ENCODE measurements around the gene TMC1. TPM values are rescaled to one million over a fixed set of nuclear protein-coding genes. Genes with fewer than 3 reads are reported as not detected.

Gene TMC1
- total RNA-seq, 4 donors from 2014 or later = 1.2 to 15.7 TPM; not detected in 2

- Histone ChIP-seq H3K36me3 (no peaks in the 10 kb centered on the region), H3K4me3 (no peak overlapping the region), H3K27ac (peak overlapping the region; percentile 3 to 90 (median 88)), H3K4me1 (peaks cover 44 to 51% of the 10 kb centered on the region in 2 donors), H3K9me3 (no peaks in the 10 kb centered on the region), H3K27me3 (no peaks in the 10 kb centered on the region)
- in situ Hi-C loops (cut with MboI; ENCODE audit: low sequenced_read_pairs in 4 of 4) (loop anchor here in 3 of 4 donors (10.0 to 25.0 kb wide), 6 partner anchors 193 to 668 kb away; partner anchors contain the start of genes ABHD17B (in 1 of the 3), C9orf85 (in 1 of the 3) and ZFAND5 (in 1 of the 3)), intact Hi-C loops (cut with DNase I; ENCODE audit: low total_unique reads) (loop anchor here (2.0 to 10.0 kb wide), 3 partner anchors 103 to 815 kb away; partner anchors contain the start of gene CEMIP2)
- TF ChIP-seq CTCF (IDR thresholded peaks at IDR 0.05 in 4 of 5, conservative IDR thresholded peaks at IDR 0.05 in 1 of 5) (no peak), POLR2A (IDR thresholded peaks at IDR 0.05) (no peak)
- no peak for ATAC-seq
- DNase-seq = no peak
Observed at GRCh38 chr9:72579880-72580550, 58.6 kb downstream of the TMC1 start.

GRCh38 chr9:72581694-72582093, 60.3 kb downstream of the TMC1 start:
- intact Hi-C loops (cut with DNase I; ENCODE audit: low total_unique reads) (loop anchor here (10.0 kb wide), 1 partner anchor 817 kb away; the partner anchor contains the start of gene CEMIP2), in situ Hi-C loops (cut with MboI; ENCODE audit: low sequenced_read_pairs in 4 of 4) (loop anchor here in 3 of 4 donors (10.0 to 25.0 kb wide), 5 partner anchors 194 to 669 kb away; partner anchors contain the start of genes ABHD17B (in 1 of the 3), C9orf85 (in 1 of the 3) and ZFAND5 (in 1 of the 3))
- Histone ChIP-seq H3K9me3 (no peaks in the 10 kb centered on the region), H3K36me3 (no peaks in the 10 kb centered on the region), H3K27me3 (no peaks in the 10 kb centered on the region), H3K4me3 (no peak overlapping the region), H3K4me1 (peaks cover 43 to 46% of the 10 kb centered on the region in 2 donors), H3K27ac (peak overlapping the region in 2 of 4 donors; percentile 24 to 47)
- DNase-seq (no peak), ATAC-seq (no peak)
- TF ChIP-seq POLR2A (IDR thresholded peaks at IDR 0.05) (no peak), CTCF (IDR thresholded peaks at IDR 0.05 in 4 of 5, conservative IDR thresholded peaks at IDR 0.05 in 1 of 5) (no peak)

DNA sequence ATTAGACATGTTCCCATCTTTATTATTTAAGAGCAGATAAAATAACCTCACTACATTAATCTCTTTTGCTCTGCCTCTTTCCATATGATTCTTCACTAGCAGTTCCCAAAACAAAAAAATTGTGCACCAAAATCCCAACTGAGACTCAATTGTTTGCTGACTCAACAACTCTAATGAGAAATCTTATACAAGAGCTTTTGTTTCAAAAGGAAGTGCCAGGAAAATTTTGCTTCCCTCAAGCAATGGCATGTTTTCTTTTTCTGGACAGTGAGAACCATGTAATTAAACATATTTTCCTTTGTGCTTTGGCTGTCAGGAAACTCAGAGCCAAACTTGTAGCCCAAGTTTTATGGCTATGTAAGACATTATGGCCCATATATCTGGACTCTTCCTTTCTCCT, 62.0 kb downstream of the TMC1 start:
- Histone ChIP-seq H3K27me3 (no peaks in the 10 kb centered on the region), H3K4me3 (no peak overlapping the region), H3K4me1 (peaks cover 29 to 31% of the 10 kb centered on the region in 2 donors), H3K36me3 (no peaks in the 10 kb centered on the region), H3K9me3 (no peaks in the 10 kb centered on the region), H3K27ac (no peak overlapping the region)
- TF ChIP-seq POLR2A (IDR thresholded peaks at IDR 0.05) (no peak), CTCF (IDR thresholded peaks at IDR 0.05 in 4 of 5, conservative IDR thresholded peaks at IDR 0.05 in 1 of 5) (no peak)
- ATAC-seq (no peak), DNase-seq (no peak)
- intact Hi-C loops (cut with DNase I; ENCODE audit: low total_unique reads) (loop anchor here (10.0 kb wide), 1 partner anchor 819 kb away; the partner anchor contains the start of gene CEMIP2), in situ Hi-C loops (cut with MboI; ENCODE audit: low sequenced_read_pairs in 4 of 4) (loop anchor here in 3 of 4 donors (10.0 to 25.0 kb wide), 5 partner anchors 196 to 671 kb away; partner anchors contain the start of genes ABHD17B (in 1 of the 3), C9orf85 (in 1 of the 3) and ZFAND5 (in 1 of the 3))

- H3K4me1 ChIP-seq = peaks cover 5 to 12% of the 10 kb centered on the region in 2 donors
- no peak overlapping the region for H3K4me3 ChIP-seq
- TF ChIP-seq CTCF (IDR thresholded peaks at IDR 0.05 in 4 of 5, conservative IDR thresholded peaks at IDR 0.05 in 1 of 5) = peak in 1 of 5 experiments; percentile 9
- TF ChIP-seq POLR2A (IDR thresholded peaks at IDR 0.05) = no peak
- no peaks in the 10 kb centered on the region for H3K27me3 ChIP-seq
- intact Hi-C loops (cut with DNase I; ENCODE audit: low total_unique reads) = loop anchor here (10.0 kb wide), 1 partner anchor 822 kb away; the partner anchor contains the start of gene CEMIP2
- peak in 1 of 2 donors; percentile 39 for DNase-seq
- peak; percentile 64 to 87 for ATAC-seq
- H3K27ac ChIP-seq = peak overlapping the region in 3 of 4 donors; percentile 36 to 69 (median 65)
- no peaks in the 10 kb centered on the region for H3K36me3 ChIP-seq
- in situ Hi-C loops (cut with MboI; ENCODE audit: low sequenced_read_pairs in 4 of 4) = loop anchor here in 3 of 4 donors (10.0 to 25.0 kb wide), 5 partner anchors 199 to 674 kb away; partner anchors contain the start of genes ABHD17B (in 1 of the 3), C9orf85 (in 1 of the 3) and ZFAND5 (in 1 of the 3)
- no peaks in the 10 kb centered on the region for H3K9me3 ChIP-seq
Observed at GRCh38 chr9:72586388-72587130, 65.2 kb downstream of the TMC1 start.
